Panc1 (cell line): ENCODE measurements around the gene PPP1R16B. TPM values are rescaled to one million over a fixed set of nuclear protein-coding genes. Genes with fewer than 3 reads are reported as not detected.
A peak's percentile ranks its signal among the peaks of the same experiment; 100 is the strongest.

Experiments used
- ATAC-seq: fragments of 200-7000 bp; cut with Tn5 transposase; 2 replicates; pipeline ENCODE4 v1.9.1; 2020; ENCODE audit warnings: mild to moderate bottlenecking, moderate library complexity
- BruUV-seq: library from RNA; stranded (reverse); fragments of 400-500 nt; replicated peaks from 2 replicates; lab custom pipeline; 2021; lab: Mats Ljungman, UMichigan
- CTCF ChIA-PET: fragments of 300-600 bp; sonication (Branson Sonifier 250); formaldehyde crosslinking; loops from one replicate; lab custom pipeline; 2022; ENCODE audit warnings: antibody characterized with exemption; lab: Charles Lee
- POLR2A ChIA-PET: fragments of 300-600 bp; sonication (Branson Sonifier 250); formaldehyde crosslinking; loops from one replicate; lab custom pipeline; 2022; ENCODE audit warnings: antibody characterized with exemption; lab: Charles Lee
- DNase-seq: peaks from one replicate; pipeline ENCODE4 v3.0.0-alpha.2; 2010; ENCODE audit warnings: low read depth, low spot score
- H3K27ac ChIP-seq: 2 replicates; pipeline ENCODE4 v1.5.1; 2011; ENCODE audit warnings: mild to moderate bottlenecking, low read length, inconsistent platforms
- H3K27me3 ChIP-seq: fragments of 200-500 bp; sonication (Bioruptor generic); 2 replicates; pipeline ENCODE4 v1.6.0; 2014; ENCODE audit warnings: low read length, inconsistent platforms; ENCODE audit not compliant: control insufficient read depth, insufficient read depth
- H3K36me3 ChIP-seq: fragments of 200-500 bp; sonication (Bioruptor generic); 2 replicates; pipeline ENCODE4 v1.5.1; 2014; ENCODE audit warnings: inconsistent platforms, mild to moderate bottlenecking, low read length, moderate library complexity; ENCODE audit not compliant: control insufficient read depth, insufficient read depth
- H3K4me1 ChIP-seq: 2 replicates; pipeline ENCODE4 v1.5.1; 2011; ENCODE audit warnings: inconsistent platforms, mild to moderate bottlenecking, low read length, moderate library complexity; ENCODE audit not compliant: control insufficient read depth, insufficient read depth
- H3K4me3 ChIP-seq, 2 experiments: 2 replicates each; pipeline ENCODE4 v1.5.1; 2011 to 2012; ENCODE audit warnings: low read depth in 2 of 2, low read length in 2 of 2, mild to moderate bottlenecking in 2 of 2, inconsistent platforms in 1 of 2, moderate library complexity in 1 of 2
- H3K9me3 ChIP-seq: fragments of 200-500 bp; sonication (Bioruptor generic); 2 replicates; pipeline ENCODE4 v1.5.1; 2014; ENCODE audit warnings: low read depth, mild to moderate bottlenecking, inconsistent platforms, low read length, moderate library complexity; ENCODE audit not compliant: control insufficient read depth, insufficient read depth
- CTCF ChIP-seq: fragments of 450-650 bp; IDR thresholded peaks from 2 replicates; pipeline ENCODE4 v1.5.1; 2017; ENCODE audit warnings: mild to moderate bottlenecking
- POLR2AphosphoS5 ChIP-seq: IDR thresholded peaks from 2 replicates; pipeline ENCODE4 v1.6.1; 2012; ENCODE audit warnings: mild to moderate bottlenecking, low read depth, low read length, moderate library complexity
- SIN3A ChIP-seq: IDR thresholded peaks from 2 replicates; pipeline ENCODE4 v1.6.1; 2012; ENCODE audit warnings: low read depth, mild to moderate bottlenecking, low read length, moderate library complexity, borderline replicate concordance; ENCODE audit not compliant: insufficient read depth
- TCF7L2 ChIP-seq: IDR thresholded peaks from 2 replicates; pipeline ENCODE4 v1.6.1; 2011; ENCODE audit warnings: mild to moderate bottlenecking, low read depth, low read length, inconsistent platforms
- in situ Hi-C: cut with HindIII; loops from 2 replicates; pipeline ENCODE4 v1.10.0; 2016; ENCODE audit warnings: low sequenced_read_pairs, low pct_unique_long_range_greater_than_20kb
- intact Hi-C: fragments of 100-400 bp; cut with micrococcal nuclease; formaldehyde crosslinking; loops from one replicate; pipeline ENCODE4 v1.10.0; 2022; ENCODE audit not compliant: unreplicated experiment
- total RNA-seq: library from RNA; stranded (reverse); gene quantifications from one replicate; pipeline ENCODE4 v1.2.1, GENCODE V29; 2021; ENCODE audit not compliant: unreplicated experiment
- TF ChIP-seq, protein P1 (sequence below), 2 experiments: IDR thresholded peaks; 2 replicates each; pipeline ENCODE4 v1.6.1; 2011 to 2012; ENCODE audit warnings: low read depth in 2 of 2, control low read depth in 1 of 2, low read length in 1 of 2, mild to moderate bottlenecking in 1 of 2, moderate library complexity in 1 of 2; ENCODE audit not compliant: insufficient read depth in 1 of 2

The PPP1R16B gene
- total RNA-seq, 1 experiment from 2014 or later, result 0.92 TPM

- Histone ChIP-seq H3K27me3 (no peaks in the 10 kb centered on the region), H3K27ac (peak overlapping the region; percentile 89), H3K36me3 (no peaks in the 10 kb centered on the region; the same call in 1 of the 2 replicates), H3K4me1 (peaks cover 16% of the 10 kb centered on the region), H3K9me3 (no peaks in the 10 kb centered on the region), H3K4me3 (peak overlapping the region; percentile 81 to 85)
- TF ChIP-seq, protein P1, sequence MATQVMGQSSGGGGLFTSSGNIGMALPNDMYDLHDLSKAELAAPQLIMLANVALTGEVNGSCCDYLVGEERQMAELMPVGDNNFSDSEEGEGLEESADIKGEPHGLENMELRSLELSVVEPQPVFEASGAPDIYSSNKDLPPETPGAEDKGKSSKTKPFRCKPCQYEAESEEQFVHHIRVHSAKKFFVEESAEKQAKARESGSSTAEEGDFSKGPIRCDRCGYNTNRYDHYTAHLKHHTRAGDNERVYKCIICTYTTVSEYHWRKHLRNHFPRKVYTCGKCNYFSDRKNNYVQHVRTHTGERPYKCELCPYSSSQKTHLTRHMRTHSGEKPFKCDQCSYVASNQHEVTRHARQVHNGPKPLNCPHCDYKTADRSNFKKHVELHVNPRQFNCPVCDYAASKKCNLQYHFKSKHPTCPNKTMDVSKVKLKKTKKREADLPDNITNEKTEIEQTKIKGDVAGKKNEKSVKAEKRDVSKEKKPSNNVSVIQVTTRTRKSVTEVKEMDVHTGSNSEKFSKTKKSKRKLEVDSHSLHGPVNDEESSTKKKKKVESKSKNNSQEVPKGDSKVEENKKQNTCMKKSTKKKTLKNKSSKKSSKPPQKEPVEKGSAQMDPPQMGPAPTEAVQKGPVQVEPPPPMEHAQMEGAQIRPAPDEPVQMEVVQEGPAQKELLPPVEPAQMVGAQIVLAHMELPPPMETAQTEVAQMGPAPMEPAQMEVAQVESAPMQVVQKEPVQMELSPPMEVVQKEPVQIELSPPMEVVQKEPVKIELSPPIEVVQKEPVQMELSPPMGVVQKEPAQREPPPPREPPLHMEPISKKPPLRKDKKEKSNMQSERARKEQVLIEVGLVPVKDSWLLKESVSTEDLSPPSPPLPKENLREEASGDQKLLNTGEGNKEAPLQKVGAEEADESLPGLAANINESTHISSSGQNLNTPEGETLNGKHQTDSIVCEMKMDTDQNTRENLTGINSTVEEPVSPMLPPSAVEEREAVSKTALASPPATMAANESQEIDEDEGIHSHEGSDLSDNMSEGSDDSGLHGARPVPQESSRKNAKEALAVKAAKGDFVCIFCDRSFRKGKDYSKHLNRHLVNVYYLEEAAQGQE (IDR thresholded peaks at IDR 0.05; ENCODE audit: insufficient read depth in 1 of 2, low read depth in 2 of 2, low read length in 1 of 2), result no peak
- CTCF ChIA-PET, result no interaction called here
- DNase-seq (no peak), ATAC-seq (no peak)
- in situ Hi-C loops, result no loop called here
- intact Hi-C loops, result loop anchor here (2.0 kb wide), 1 partner anchor 121 kb away; no protein-coding TSS in a partner anchor
- POLR2A ChIA-PET, result interaction anchor here (0.6 kb wide), 1 partner anchor 69 kb away, joined by 6 read pairs; no protein-coding TSS in a partner anchor
- no TSS peak for BruUV-seq
Observed at GRCh38 chr20:38927902-38928578, 122.5 kb downstream of the PPP1R16B start.

GRCh38 chr20:38930242-38930569 is 124.7 kb downstream of the PPP1R16B start:
- Histone ChIP-seq H3K4me1 (peaks cover 16% of the 10 kb centered on the region), H3K27ac (peak overlapping the region; percentile 9; the same call in 1 of the 2 replicates), H3K9me3 (no peaks in the 10 kb centered on the region), H3K4me3 (no peak overlapping the region), H3K36me3 (no peaks in the 10 kb centered on the region; the same call in none of the 2 replicates), H3K27me3 (no peaks in the 10 kb centered on the region)
- TF ChIP-seq, protein P1 (IDR thresholded peaks at IDR 0.05; ENCODE audit: insufficient read depth in 1 of 2, low read depth in 2 of 2, low read length in 1 of 2), result no peak
- TF ChIP-seq TCF7L2, result no peak
- TF ChIP-seq CTCF, result no peak
- TF ChIP-seq SIN3A, result no peak
- no peak for TF ChIP-seq POLR2AphosphoS5
- DNase-seq (no peak), ATAC-seq (no peak)
- BruUV-seq, result no TSS peak
- intact Hi-C loops (no loop called here), in situ Hi-C loops (no loop called here)
- ChIA-PET CTCF (interaction anchor here (0.7 kb wide), 1 partner anchor 32 kb away, joined by 3 read pairs; the partner anchor contains the start of gene DHX35), POLR2A (interaction anchor here (0.7 kb wide), 1 partner anchor 43 kb away, joined by 8 read pairs; no protein-coding TSS in a partner anchor)
